ENCODE measurements around the gene BANP.
"Not testable (repeated sequence)": the region's sequence is repeated elsewhere in the genome, so short reads cannot be mapped to it uniquely, and the experiment has no call there.

BANP gene

GRCh38 chr16:88017587-88018101 lies 66.4 kb downstream of the BANP start:
- DNase-seq: no peak

GRCh38 chr16:88018382-88018781 lies 67.1 kb downstream of the BANP start:
- DNase-seq: not testable (repeated sequence)

- not testable (repeated sequence) for DNase-seq
Observed at GRCh38 chr16:88019041-88019820, 68.0 kb downstream of the BANP start.

GRCh38 chr16:88019821-88020515 lies 68.7 kb downstream of the BANP start:
- DNase-seq: no peak

GRCh38 chr16:88020516-88020885 lies 69.3 kb downstream of the BANP start:
- DNase-seq: no peak

GRCh38 chr16:88021041-88021970 lies 70.1 kb downstream of the BANP start:
- not testable (repeated sequence) for DNase-seq

GRCh38 chr16:88022076-88023042 lies 71.1 kb downstream of the BANP start:
- DNase-seq: no peak

GRCh38 chr16:88023366-88023765 lies 72.1 kb downstream of the BANP start:
- no peak for DNase-seq

GRCh38 chr16:88023786-88024185 lies 72.6 kb downstream of the BANP start:
- no peak for DNase-seq

GRCh38 chr16:88024491-88025085 lies 73.4 kb downstream of the BANP start:
- DNase-seq: not testable (repeated sequence)

GRCh38 chr16:88025086-88025492 lies 73.9 kb downstream of the BANP start:
- DNase-seq: peak in 1 of 2 donors; percentile 79

- not testable (repeated sequence) for DNase-seq
Observed at GRCh38 chr16:88025828-88026555, 74.8 kb downstream of the BANP start.

GRCh38 chr16:88026964-88027938 lies 76.0 kb downstream of the BANP start:
- no peak for DNase-seq

GRCh38 chr16:88028177-88028930 lies 77.1 kb downstream of the BANP start:
- not testable (repeated sequence) for DNase-seq

- no peak for DNase-seq
Observed at GRCh38 chr16:88030498-88030897, 79.3 kb downstream of the BANP start.

- DNase-seq: not testable (repeated sequence)
Observed at GRCh38 chr16:88030961-88031360, 79.7 kb downstream of the BANP start.

- DNase-seq: not testable (repeated sequence)
Observed at GRCh38 chr16:88033003-88033740, 81.9 kb downstream of the BANP start.

- DNase-seq: no peak
Observed at GRCh38 chr16:88034770-88035169, 83.5 kb downstream of the BANP start.

Measured in CD4-positive, alpha-beta T cell treated with Interleukin-4 for 1 hour (primary cell).